HG03175 (cell line): Measurements from ENCODE around the gene ACVR1B.

Experiments
- ATAC-seq: cut with Tn5 transposase; IDR thresholded peaks from one replicate; pipeline ENCODE4 v1.9.1; 2021; ENCODE audit warnings: mild to moderate bottlenecking, moderate library complexity; ENCODE audit not compliant: unreplicated experiment

ACVR1B gene

DNA sequence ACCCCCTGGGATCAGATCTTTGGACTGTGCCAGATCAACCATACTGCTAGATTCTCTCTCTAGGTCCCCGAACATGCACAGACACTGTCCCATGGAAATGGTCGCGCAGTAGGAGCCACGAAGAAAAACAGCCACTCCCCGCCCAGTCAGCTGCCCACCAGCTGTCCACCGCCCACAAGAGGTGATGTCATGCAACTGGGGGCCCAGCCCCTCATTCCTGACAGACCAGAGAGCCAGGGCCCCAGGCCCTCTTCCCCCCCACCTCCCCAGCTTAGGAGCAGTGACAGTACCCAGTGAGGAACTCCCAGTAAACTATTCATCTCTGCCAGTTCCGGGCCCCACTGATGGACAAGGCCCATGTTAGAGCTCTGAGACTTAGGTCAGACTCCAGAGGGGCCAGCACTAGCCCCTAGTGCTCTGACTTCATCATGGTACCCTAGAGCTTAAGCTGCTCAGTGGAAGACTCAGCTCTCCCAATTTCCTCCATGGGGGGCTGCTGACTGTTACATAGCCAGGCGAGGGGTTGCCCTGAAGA lies 51.6 kb downstream of the ACVR1B start:
- ATAC-seq, result no peak

GRCh38 chr12:52003591-52003990 lies 52.1 kb downstream of the ACVR1B start:
- ATAC-seq, result no peak

DNA sequence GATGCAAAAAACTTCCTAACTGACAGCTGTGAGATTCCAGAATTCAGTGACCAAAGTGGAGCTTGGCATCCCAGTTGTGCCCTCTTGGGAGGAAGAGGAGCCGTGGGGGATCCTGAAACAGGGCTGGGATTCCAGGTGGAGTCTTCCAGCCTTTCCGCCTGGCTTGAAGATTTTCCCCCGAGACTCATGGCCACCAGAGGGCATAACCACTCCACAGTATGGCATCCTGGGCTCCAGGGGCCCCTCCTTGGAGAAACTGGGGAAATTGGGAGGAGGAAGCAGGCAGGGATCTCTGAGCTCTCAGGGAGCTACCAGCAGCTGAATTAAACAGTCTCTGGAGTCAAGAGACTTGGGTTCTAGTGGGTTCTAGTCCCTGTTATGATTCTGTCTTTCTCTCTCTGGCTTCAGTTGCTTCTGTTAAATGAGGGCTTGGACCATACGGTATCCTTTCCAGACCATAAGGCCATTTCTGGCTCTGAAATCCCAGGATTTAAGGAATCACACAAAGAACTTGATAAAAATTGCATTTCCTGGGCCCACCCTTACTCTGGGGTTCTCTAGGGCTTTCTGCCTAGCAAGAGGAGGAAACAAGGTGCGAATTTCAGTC lies 52.6 kb downstream of the ACVR1B start:
- no peak for ATAC-seq

- no peak for ATAC-seq
These were observed 53.9 kb downstream of the ACVR1B start for GRCh38 chr12:52005218-52005902.

- peak; percentile 71 for ATAC-seq
These were observed 54.6 kb downstream of the ACVR1B start for GRCh38 chr12:52005903-52006703.

DNA sequence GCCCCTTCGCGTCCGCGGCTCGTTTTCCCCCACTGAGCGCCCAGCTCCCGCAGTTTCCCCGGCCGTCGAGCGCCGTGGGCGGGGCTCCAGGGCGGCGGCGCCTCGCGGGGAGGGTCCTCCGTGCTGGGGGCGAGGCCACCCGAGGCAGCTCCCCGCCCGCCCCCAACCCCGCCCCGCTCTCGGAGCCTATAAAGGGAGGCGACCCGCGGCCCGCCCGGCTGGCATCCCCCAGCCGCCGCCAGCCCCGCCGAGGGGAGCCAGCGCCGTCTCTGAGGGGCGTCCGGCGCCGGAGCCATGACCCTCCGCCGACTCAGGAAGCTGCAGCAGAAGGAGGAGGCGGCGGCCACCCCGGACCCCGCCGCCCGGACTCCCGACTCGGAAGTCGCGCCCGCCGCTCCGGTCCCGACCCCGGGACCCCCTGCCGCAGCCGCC lies 55.2 kb downstream of the ACVR1B start, which contains the start of gene TAMALIN:
Gene TAMALIN, plus strand, starts transcription at position 221 of the 432 bp plus-strand sequence. Its CDS starts 74 bp downstream, at position 295.
- no peak for ATAC-seq

DNA sequence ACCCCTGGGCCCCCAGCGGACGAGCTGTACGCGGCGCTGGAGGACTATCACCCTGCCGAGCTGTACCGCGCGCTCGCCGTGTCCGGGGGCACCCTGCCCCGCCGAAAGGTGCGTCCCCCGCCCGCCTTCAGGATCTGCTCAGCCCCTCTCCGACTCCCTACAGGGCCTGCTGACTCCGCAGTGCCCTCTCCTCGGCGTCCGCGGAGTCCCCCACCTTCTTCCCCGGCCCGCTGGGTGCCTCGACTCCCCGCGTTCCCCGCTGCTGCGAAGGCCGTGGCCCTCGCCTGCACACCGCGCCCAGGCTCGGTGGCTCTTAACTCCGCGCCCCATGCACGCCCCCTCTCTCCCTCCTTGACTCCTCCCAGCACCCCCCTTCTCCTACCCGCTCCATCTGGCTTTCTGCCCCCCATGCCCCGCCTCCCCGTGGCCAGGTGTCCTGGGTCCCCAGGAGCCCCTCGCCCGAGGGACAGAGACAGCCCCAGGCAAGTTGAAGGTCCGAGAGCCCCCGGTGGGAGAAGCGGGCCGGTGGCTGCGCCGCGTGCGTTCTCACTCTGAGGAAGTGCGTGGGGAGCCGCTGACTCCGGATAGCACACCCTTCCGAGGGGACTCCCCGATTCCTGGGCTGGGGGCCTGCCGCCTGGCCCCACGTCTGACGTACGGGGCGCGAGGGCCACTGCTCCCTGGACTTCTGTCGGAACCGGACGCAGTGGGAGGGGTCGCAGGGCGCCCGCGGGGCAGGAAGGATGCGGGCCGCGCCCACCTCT lies 55.8 kb downstream of the ACVR1B start:
- no peak for ATAC-seq

- no peak for ATAC-seq
These were observed 56.5 kb downstream of the ACVR1B start for GRCh38 chr12:52007982-52008510.

- ATAC-seq, result no peak
These were observed 57.7 kb downstream of the ACVR1B start for GRCh38 chr12:52009081-52009751.

DNA sequence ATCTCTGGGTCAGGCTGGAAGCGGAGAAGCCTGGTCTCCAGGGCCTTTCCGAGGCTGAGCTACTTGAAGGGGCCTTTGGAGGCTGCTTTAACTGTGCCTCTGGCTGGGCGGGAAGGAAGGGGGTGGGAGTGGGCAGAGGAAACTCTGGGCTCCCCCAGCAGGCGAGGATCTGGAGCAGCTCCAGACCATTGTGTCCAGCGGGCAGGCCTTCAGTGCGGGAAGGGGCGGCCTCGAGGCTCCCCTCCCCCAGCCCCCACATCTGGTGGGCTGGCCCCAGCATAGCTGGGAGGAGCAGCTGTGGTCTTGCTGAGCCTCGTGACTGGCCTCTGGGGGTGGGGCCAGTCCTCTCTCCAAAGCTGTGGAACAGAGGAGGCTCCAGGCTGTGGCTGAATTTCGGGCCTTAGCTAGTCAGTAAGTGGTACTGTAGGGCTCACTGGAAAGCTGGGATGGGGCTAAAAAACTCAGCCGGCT lies 58.7 kb downstream of the ACVR1B start:
- no peak for ATAC-seq

DNA sequence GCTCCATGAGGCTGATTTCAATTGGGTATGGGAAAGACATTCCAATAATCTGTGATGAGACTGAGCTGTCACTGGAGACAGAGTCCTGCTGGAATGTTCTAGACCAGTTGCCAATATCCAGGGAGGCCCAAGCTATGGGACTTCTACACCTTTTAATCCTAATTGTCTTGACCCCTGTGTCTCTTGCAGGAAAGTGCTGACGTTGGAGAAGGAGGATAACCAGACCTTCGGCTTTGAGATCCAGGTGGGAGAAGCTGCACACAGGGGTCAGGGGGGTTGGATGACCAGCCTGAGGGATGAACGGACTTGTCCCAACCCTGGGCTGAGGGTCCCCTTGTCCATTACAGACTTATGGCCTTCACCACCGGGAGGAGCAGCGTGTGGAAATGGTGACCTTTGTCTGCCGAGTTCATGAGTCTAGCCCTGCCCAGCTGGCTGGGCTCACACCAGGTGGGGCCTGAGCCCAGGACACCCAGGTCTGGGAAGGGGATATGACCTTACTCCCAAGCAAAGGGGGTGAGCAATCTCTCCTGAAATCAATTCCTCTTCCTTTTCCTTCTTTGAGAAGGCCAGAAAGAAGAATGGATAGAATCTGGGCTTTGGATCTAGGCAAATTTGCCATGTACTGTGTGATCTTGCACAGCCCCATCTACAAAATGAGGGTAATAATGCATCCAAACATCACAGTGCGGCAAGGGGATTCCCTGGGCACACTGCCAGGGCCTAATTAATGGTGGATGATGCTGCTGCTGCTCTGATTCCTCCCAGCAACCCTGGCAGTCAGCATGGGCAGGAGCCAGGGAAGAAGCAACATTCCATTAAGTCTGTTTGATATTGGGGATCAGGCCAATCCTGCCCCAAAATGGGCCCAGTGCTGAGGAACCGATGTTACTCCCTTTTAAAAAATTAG lies 59.4 kb downstream of the ACVR1B start:
- no peak for ATAC-seq

- no peak for ATAC-seq
These were observed 60.2 kb downstream of the ACVR1B start for GRCh38 chr12:52011602-52012214.

DNA sequence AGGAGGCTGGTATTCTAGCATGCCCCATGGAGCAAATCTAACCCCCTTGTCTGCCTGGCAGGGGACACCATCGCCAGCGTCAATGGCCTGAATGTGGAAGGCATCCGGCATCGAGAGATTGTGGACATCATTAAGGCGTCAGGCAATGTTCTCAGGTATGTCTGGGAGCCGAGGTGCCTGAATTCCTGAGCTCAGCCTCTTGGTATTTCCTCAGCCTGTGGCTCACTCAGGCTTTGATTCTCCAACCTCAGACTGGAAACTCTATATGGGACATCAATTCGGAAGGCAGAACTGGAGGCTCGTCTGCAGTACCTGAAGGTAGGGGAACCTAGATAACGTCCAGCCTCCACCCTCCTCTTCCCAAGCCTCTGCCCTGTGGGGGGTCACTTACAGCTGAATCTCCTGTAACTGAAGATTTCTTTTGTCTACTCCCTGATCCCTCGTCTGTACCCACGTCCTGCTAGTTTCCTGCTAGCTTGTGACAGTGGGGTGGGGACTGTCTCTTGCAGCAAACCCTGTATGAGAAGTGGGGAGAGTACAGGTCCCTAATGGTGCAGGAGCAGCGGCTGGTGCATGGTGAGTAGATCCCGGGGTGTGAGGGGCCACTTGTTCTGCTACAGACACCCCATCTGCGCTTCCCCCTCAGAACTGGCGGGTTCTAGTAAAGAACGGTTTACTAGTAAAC lies 62.3 kb downstream of the ACVR1B start:
- no peak for ATAC-seq

GRCh38 chr12:52014567-52015530 lies 63.4 kb downstream of the ACVR1B start:
- no peak for ATAC-seq

- ATAC-seq, result no peak
These were observed 64.1 kb downstream of the ACVR1B start for GRCh38 chr12:52015532-52016041.

- no peak for ATAC-seq
These were observed 67.1 kb downstream of the ACVR1B start for GRCh38 chr12:52018433-52019112.
